OCI-LY3 (cell line): ENCODE results near the gene RCAN2.
"Not testable (repeated sequence)": the region's sequence is repeated elsewhere in the genome, so short reads cannot be mapped to it uniquely, and the experiment has no call there.

Source experiments
- EZH2phosphoT487 ChIP-seq: fragments of 200-600 bp; shearing (Covaris generic); IDR thresholded peaks from 2 replicates; pipeline ENCODE4 v1.6.1; 2018; ENCODE audit warnings: antibody characterized with exemption, mixed run types, low read depth
- TF ChIP-seq, protein P1 (sequence below): fragments of 200-600, 300-600 bp; sonication (generic); IDR thresholded peaks from 2 replicates; pipeline ENCODE4 v1.5.1; 2014; ENCODE audit warnings: antibody characterized with exemption, low read length, low read depth

DNA sequence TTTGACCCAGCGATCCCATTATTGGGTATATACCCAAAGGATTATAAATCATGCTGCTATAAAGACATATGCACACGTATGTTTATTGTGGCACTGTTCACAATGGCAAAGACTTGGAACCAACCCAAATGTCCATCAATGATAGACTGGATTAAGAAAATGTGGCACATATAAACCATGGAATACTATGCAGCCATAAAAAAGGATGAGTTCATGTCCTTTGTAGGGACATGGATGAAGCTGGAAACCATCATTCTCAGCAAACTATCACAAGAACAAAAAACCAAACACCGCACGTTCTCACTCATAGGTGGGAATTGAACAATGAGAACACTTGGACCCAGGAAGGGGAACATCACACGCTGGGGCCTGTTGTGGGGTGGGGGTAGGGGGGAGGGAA is 103.5 kb downstream of the RCAN2 start:
- TF ChIP-seq, protein P1, sequence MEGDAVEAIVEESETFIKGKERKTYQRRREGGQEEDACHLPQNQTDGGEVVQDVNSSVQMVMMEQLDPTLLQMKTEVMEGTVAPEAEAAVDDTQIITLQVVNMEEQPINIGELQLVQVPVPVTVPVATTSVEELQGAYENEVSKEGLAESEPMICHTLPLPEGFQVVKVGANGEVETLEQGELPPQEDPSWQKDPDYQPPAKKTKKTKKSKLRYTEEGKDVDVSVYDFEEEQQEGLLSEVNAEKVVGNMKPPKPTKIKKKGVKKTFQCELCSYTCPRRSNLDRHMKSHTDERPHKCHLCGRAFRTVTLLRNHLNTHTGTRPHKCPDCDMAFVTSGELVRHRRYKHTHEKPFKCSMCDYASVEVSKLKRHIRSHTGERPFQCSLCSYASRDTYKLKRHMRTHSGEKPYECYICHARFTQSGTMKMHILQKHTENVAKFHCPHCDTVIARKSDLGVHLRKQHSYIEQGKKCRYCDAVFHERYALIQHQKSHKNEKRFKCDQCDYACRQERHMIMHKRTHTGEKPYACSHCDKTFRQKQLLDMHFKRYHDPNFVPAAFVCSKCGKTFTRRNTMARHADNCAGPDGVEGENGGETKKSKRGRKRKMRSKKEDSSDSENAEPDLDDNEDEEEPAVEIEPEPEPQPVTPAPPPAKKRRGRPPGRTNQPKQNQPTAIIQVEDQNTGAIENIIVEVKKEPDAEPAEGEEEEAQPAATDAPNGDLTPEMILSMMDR: not testable (repeated sequence)
- TF ChIP-seq EZH2phosphoT487: not testable (repeated sequence)
